Type B pancreatic cell (in vitro differentiated cells): Measurements from ENCODE around the gene SMCP. TPM values are rescaled to one million over a fixed set of nuclear protein-coding genes. Genes with fewer than 3 reads are reported as not detected.
A peak's percentile ranks its signal among the peaks of the same experiment; 100 is the strongest.

Experiments
- DNase-seq: peaks from one replicate; pipeline ENCODE4 v3.0.0; 2021; ENCODE audit warnings: mixed read lengths; ENCODE audit not compliant: unreplicated experiment; ENCODE audit errors: extremely low spot score
- H3K27ac Mint-ChIP-seq: 2 replicates; pipeline ENCODE4 v1.8.0; 2021; ENCODE audit warnings: mild to moderate bottlenecking, mixed read lengths
- H3K27me3 Mint-ChIP-seq: 2 replicates; pipeline ENCODE4 v1.8.0; 2021; ENCODE audit warnings: mixed read lengths
- H3K36me3 Mint-ChIP-seq: 2 replicates; pipeline ENCODE4 v1.8.0; 2021; ENCODE audit warnings: mixed read lengths
- H3K4me1 Mint-ChIP-seq: one replicate; pipeline ENCODE4 v1.8.0; 2021; ENCODE audit warnings: mixed read lengths; ENCODE audit not compliant: unreplicated experiment
- H3K4me3 Mint-ChIP-seq: 2 replicates; pipeline ENCODE4 v1.8.0; 2021; ENCODE audit warnings: mild to moderate bottlenecking, mixed read lengths
- H3K9me3 Mint-ChIP-seq: 2 replicates; pipeline ENCODE4 v1.8.0; 2021; ENCODE audit warnings: mixed read lengths
- total RNA-seq: library from RNA; stranded (reverse); gene quantifications from 2 replicates; pipeline ENCODE4 v1.2.1, GENCODE V29; 2021; ENCODE audit warnings: low replicate concordance
- TF ChIP-seq, protein P1 (sequence below): fragments of 200-600 bp; sonication (generic); conservative IDR thresholded peaks from 2 replicates; pipeline ENCODE4 v1.5.0; 2021; ENCODE audit warnings: antibody characterized with exemption, mild to moderate bottlenecking

SMCP gene
- total RNA-seq, 1 donor from 2014 or later = not detected

DNA sequence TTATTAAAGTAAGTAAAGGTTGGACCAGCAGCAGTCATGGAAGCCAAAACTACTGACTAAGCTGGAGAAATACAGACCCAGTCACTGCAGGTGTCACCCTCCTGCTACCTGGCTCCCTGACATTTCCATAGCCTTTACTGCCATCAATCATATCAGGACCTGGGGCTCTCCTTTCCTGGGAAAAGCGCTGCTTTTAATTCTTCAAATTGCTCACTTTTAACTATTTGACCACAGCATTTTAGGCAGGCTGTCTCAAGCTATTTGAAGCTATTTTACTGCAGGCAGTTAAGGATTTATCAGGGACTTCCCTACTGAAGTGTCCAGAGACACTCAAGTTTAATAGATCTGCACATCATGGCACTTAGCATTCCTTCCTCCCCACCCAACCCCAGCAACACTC lies 34.3 kb downstream of the SMCP start:
- no peaks in the 10 kb centered on the region for H3K36me3 Mint-ChIP-seq
- no peak overlapping the region for H3K4me3 Mint-ChIP-seq
- H3K4me1 Mint-ChIP-seq = no peaks in the 10 kb centered on the region
- no peak overlapping the region for H3K27ac Mint-ChIP-seq
- no peaks in the 10 kb centered on the region for H3K27me3 Mint-ChIP-seq
- no peak for DNase-seq
- H3K9me3 Mint-ChIP-seq = no peaks in the 10 kb centered on the region
- TF ChIP-seq, protein P1, sequence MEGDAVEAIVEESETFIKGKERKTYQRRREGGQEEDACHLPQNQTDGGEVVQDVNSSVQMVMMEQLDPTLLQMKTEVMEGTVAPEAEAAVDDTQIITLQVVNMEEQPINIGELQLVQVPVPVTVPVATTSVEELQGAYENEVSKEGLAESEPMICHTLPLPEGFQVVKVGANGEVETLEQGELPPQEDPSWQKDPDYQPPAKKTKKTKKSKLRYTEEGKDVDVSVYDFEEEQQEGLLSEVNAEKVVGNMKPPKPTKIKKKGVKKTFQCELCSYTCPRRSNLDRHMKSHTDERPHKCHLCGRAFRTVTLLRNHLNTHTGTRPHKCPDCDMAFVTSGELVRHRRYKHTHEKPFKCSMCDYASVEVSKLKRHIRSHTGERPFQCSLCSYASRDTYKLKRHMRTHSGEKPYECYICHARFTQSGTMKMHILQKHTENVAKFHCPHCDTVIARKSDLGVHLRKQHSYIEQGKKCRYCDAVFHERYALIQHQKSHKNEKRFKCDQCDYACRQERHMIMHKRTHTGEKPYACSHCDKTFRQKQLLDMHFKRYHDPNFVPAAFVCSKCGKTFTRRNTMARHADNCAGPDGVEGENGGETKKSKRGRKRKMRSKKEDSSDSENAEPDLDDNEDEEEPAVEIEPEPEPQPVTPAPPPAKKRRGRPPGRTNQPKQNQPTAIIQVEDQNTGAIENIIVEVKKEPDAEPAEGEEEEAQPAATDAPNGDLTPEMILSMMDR = no peak

DNA sequence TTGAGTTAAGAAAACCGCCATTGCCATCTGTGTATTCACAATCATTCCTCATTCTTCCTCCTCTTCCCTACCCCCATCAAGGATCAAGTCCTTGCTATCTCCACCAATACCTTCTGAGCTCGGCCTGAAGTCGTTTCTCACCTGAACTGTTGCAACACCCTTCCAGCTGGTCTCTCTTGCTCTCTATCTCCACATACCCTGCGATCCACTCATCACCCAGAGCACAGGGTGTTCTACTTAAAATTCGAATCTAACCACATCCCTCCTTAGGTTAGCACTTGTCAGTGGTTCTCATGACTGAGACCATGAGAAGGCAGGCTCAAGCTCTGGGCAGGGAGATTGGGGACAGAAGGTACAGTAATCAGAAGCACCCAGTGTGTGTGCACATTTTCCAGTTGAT lies 34.8 kb downstream of the SMCP start:
- Mint-ChIP-seq H3K4me1 (no peaks in the 10 kb centered on the region), H3K27ac (no peak overlapping the region), H3K27me3 (no peaks in the 10 kb centered on the region), H3K9me3 (no peaks in the 10 kb centered on the region), H3K36me3 (no peaks in the 10 kb centered on the region), H3K4me3 (no peak overlapping the region)
- no peak for DNase-seq
- TF ChIP-seq, protein P1 = no peak

DNA sequence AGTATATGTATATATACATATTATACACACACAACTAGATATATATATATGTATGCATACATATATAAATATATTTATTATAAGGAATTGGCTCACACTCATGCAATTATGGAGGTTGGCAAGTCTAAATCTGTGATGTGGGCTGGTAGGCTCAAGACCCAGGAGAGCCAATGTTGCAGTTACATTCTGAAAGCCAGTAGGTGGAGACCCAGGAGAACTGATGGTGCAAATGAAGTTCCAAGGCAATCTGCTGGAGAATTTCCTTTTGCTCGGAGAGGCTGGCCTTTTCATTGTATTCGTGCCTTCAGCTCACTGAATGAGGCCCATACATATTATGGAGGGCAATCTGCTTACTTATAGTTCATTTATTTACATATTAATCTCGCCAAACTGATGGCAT lies 39.7 kb downstream of the SMCP start:
- no peaks in the 10 kb centered on the region for H3K4me1 Mint-ChIP-seq
- H3K36me3 Mint-ChIP-seq = no peaks in the 10 kb centered on the region
- DNase-seq = no peak
- H3K9me3 Mint-ChIP-seq = no peaks in the 10 kb centered on the region
- TF ChIP-seq, protein P1 = peak; percentile 53
- no peaks in the 10 kb centered on the region for H3K27me3 Mint-ChIP-seq
- no peak overlapping the region for H3K27ac Mint-ChIP-seq
- no peak overlapping the region for H3K4me3 Mint-ChIP-seq

DNA sequence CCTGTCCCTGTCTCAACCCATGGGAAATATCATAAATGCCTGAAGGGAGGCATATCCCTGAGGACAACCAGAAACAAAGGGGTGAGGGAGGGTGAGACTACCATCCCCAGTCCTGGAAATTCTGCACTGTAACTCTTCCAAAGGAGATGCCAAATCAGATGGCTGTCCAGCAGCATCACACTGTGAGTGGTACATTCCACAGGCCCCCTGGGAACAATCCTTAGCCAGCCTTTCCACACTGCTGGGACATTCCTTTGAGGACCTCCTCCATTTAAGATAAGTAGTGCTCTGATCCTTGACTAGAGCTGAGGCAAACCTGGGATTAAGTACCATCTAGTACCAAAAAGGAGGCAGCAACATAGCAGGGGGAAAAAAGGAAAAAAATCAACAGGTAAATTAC lies 40.9 kb downstream of the SMCP start:
- Mint-ChIP-seq H3K4me3 (no peak overlapping the region), H3K9me3 (no peaks in the 10 kb centered on the region), H3K4me1 (no peaks in the 10 kb centered on the region), H3K27ac (no peak overlapping the region), H3K27me3 (no peaks in the 10 kb centered on the region), H3K36me3 (no peaks in the 10 kb centered on the region)
- TF ChIP-seq, protein P1 = no peak
- DNase-seq = no peak

DNA sequence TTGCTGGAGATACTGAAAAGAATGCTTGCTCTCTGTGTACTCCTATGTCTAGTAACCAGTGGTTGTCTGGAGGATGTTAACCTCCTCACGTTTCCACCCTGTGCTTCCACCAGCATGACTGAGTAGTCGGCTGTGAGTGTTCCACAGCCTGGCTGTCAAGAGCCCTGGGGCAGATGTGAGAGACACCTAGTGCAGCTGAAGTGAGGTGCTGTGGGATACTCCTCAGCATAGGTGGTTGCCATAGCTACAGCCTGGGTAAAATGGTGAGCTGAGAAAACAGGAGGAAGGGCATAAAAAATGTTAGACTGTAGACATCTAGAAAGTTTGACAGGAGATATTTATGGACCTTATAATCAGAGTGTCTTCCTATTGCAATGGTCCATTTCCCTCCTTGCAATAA lies 46.1 kb downstream of the SMCP start:
- Mint-ChIP-seq H3K9me3 (peaks cover 8% of the 10 kb centered on the region), H3K36me3 (no peaks in the 10 kb centered on the region), H3K27me3 (no peaks in the 10 kb centered on the region), H3K4me3 (no peak overlapping the region), H3K4me1 (no peaks in the 10 kb centered on the region), H3K27ac (no peak overlapping the region)
- DNase-seq = no peak
- TF ChIP-seq, protein P1 = no peak

DNA sequence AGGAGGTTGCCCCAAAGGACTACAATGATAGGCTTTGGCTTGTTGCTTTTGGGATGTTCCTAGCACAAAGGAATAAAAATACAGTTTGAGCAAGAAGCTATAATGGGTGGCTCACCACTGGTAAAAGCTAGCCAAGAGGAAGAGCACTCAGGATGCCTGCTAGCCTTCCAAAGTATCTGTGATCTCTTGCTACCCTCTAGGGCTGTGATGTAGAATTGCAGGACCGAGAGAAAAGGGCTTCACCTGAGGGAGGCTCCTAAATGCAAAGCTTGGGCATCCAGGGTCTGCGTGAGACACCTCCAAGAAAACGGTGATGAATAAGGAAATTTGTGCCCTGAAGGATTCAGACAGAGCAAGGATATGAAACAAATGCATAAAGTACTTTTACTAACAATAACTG lies 48.0 kb downstream of the SMCP start:
- peaks cover 10% of the 10 kb centered on the region for H3K9me3 Mint-ChIP-seq
- H3K27ac Mint-ChIP-seq = no peak overlapping the region
- no peaks in the 10 kb centered on the region for H3K4me1 Mint-ChIP-seq
- no peak for DNase-seq
- TF ChIP-seq, protein P1 = no peak
- H3K4me3 Mint-ChIP-seq = no peak overlapping the region
- H3K36me3 Mint-ChIP-seq = no peaks in the 10 kb centered on the region
- no peaks in the 10 kb centered on the region for H3K27me3 Mint-ChIP-seq
